NCI-H460 (cell line): ENCODE measurements around the gene PIAS4. TPM values are rescaled to one million over a fixed set of nuclear protein-coding genes. Genes with fewer than 3 reads are reported as not detected.

Experiments
- small RNA-seq, 2 experiments: library from RNA; depleted of rRNA; stranded (forward); fragments of <200 nt; gene quantifications; one replicate each; pipeline ENCODE3, GENCODE V24; 2014
- total RNA-seq: library from RNA; depleted of rRNA; stranded (reverse); fragments of >200 nt; shearing (Covaris generic); gene quantifications from 2 replicates; pipeline ENCODE4 v1.2.3, GENCODE V29; 2014; rRNA removed

Gene PIAS4
- total RNA-seq, 1 experiment from 2014 or later: 14.2 TPM

Small RNAs within 50 kb of the gene (small RNA-seq; reads per million reads assigned to genes)
- gene SNORD37: 3.6 to 25.9 reads per million in 2 experiments

Other genes starting within 250 kb of the PIAS4 start
- gene APBA3, start 246.0 kb upstream of the PIAS4 start, total RNA-seq: 12.9 and 16.4 TPM in 2 replicates
- 35.8 and 40.8 TPM in 2 replicates for gene MRPL54, start 245.1 kb upstream of the PIAS4 start, total RNA-seq
- gene RAX2, start 235.5 kb upstream of the PIAS4 start, total RNA-seq: not detected in 2 replicates
- gene MATK, start 221.4 kb upstream of the PIAS4 start, total RNA-seq: not detected in 2 replicates
- gene ZFR2, start 138.7 kb upstream of the PIAS4 start, total RNA-seq: not detected in 2 replicates
- gene ATCAY, start 127.1 kb upstream of the PIAS4 start, total RNA-seq: not detected in 2 replicates
- not detected in 2 replicates for gene NMRK2, start 74.7 kb upstream of the PIAS4 start, total RNA-seq
- 25.7 and 32.5 TPM in 2 replicates for gene DAPK3, start 36.6 kb upstream of the PIAS4 start, total RNA-seq
- gene EEF2, start 22.3 kb upstream of the PIAS4 start, total RNA-seq: 2,185 and 2,326 TPM in 2 replicates
- gene ZBTB7A, start 59.2 kb downstream of the PIAS4 start, total RNA-seq: 12.2 and 14.1 TPM in 2 replicates
- 154 and 184 TPM in 2 replicates for gene MAP2K2, start 116.4 kb downstream of the PIAS4 start, total RNA-seq
- not detected in 2 replicates for gene CREB3L3, start 145.9 kb downstream of the PIAS4 start, total RNA-seq
- 13.9 and 14.8 TPM in 2 replicates for gene SIRT6, start 174.8 kb downstream of the PIAS4 start, total RNA-seq
- gene ANKRD24, start 175.0 kb downstream of the PIAS4 start, total RNA-seq: 0.20 and 0.37 TPM in 2 replicates
- gene EBI3, start 221.8 kb downstream of the PIAS4 start, total RNA-seq: 0.30 TPM in 1 of 2 replicates, not detected in the other
- 13.9 and 15.7 TPM in 2 replicates for gene YJU2, start 239.3 kb downstream of the PIAS4 start, total RNA-seq